ENCODE data around the gene PREX1.
"Not testable (repeated sequence)": the region's sequence is repeated elsewhere in the genome, so short reads cannot be mapped to it uniquely, and the experiment has no call there.

PREX1 gene

DNA sequence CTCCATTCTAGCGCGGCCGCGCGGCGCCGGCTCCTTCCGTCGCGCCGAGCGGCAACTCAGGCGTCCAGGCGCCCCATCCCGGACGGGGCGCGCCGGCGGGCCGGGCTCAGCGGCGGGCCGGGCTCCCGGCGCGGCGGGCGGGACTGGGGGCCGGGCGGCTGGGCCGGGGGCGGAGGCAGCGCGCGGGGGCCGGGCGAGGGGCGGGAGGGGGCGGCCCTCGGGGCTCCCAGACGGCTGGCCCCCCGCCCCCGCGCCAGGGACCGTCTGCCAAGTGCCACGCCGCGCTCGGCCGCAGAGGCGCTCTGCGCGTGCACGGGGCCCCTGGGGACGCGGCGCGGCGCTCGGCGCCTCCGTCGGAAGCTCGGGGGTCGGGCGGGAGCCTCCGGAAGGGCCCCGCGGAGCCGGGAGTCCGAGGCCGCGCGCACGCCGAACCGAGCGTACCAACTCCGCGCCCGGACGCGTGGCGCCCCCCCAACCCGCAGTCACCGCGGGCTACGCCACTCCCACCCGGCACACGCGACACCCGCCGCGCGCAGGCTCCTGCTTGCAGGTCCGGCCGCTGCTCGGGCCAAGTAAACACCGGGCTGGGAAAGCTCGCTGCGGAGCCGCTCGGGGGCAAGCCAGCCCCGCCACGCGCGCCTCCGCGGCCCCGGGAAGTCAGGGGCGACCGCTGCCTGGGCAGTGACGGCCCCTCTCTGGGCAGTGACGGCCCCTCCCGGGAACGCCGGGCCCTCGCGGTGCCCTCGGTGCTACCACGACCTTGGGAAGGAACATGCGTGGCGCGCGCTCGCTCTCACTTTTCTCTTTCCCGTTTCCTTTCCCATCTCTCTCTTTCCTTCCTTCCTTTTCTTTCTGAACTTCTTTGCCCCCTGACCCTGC lies at the start of gene PREX1:
TSS of gene PREX1 (minus strand) at position 145 of the 879 bp plus-strand sequence. CDS start at position 6, 139 bp downstream.
- peak; percentile 94 for DNase-seq (ENCODE audit: low read depth)
- TF ChIP-seq POLR2A (IDR thresholded peaks at IDR 0.05; ENCODE audit: extremely low read depth, insufficient read length) (peak; percentile 42), CTCF (IDR thresholded peaks at IDR 0.05; ENCODE audit: low read depth, low read length) (no peak), MAX (IDR thresholded peaks at IDR 0.05; ENCODE audit: low read depth, low read length) (peak; percentile 78), MYC (IDR thresholded peaks at IDR 0.05; ENCODE audit: low read depth, low read length) (peak; percentile 87)
- peak within 1 kb of the TSS; percentile 78 for H3K4me3 ChIP-seq (ENCODE audit: low read depth, low read length)

GRCh38 chr20:48877304-48877703 lies 49.5 kb upstream of the PREX1 start:
- DNase-seq (ENCODE audit: low read depth) = peak; percentile 66
- no peak overlapping the region for H3K4me3 ChIP-seq (ENCODE audit: low read depth, low read length)
- TF ChIP-seq CTCF (IDR thresholded peaks at IDR 0.05; ENCODE audit: low read depth, low read length) (peak; percentile 12), MAX (IDR thresholded peaks at IDR 0.05; ENCODE audit: low read depth, low read length) (no peak)

GRCh38 chr20:48875914-48876240 lies 48.1 kb upstream of the PREX1 start:
- H3K4me3 ChIP-seq (ENCODE audit: low read depth, low read length) = no peak overlapping the region
- TF ChIP-seq POLR2A (IDR thresholded peaks at IDR 0.05; ENCODE audit: extremely low read depth, insufficient read length) (no peak), CTCF (IDR thresholded peaks at IDR 0.05; ENCODE audit: low read depth, low read length) (no peak), MYC (IDR thresholded peaks at IDR 0.05; ENCODE audit: low read depth, low read length) (peak; percentile 78), MAX (IDR thresholded peaks at IDR 0.05; ENCODE audit: low read depth, low read length) (peak; percentile 79)
- DNase-seq (ENCODE audit: low read depth) = peak; percentile 94

DNA sequence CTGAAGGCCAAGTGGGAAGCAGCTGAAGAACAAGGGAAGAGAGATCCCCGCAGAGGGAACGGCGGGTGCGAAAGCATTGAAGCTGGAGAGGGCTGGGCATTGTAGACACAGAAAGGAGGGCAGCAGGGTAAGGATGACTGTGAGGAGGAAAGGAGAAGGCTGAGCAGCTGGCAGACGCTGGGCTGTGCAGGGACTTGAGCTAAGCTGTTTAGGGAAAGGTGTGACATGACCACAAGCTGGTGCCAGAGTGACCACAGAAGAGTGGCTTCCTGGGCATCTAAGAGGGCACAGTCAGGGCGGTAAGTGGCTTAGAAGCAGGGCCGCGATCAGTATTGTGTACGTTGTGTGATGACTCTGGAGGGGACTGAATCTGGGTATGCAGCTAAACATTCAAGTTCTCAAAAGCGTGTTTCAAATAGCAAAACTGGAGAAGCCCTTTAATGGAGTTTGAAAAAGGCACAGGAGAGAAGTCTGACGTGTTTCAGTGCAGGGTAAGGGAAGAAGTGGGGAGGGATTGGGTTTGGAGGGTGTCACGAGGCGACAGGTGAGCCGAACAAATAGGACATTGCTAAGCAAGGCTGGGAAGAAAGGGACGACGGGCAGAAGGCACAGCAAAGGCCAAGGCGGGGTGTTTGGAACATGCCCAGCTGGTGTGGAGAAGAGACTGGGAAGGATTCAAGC lies 47.6 kb upstream of the PREX1 start:
- H3K4me3 ChIP-seq (ENCODE audit: low read depth, low read length) = no peak overlapping the region
- no peak for TF ChIP-seq MAX (IDR thresholded peaks at IDR 0.05; ENCODE audit: low read depth, low read length)
- TF ChIP-seq POLR2A (IDR thresholded peaks at IDR 0.05; ENCODE audit: extremely low read depth, insufficient read length) = no peak
- no peak for TF ChIP-seq MYC (IDR thresholded peaks at IDR 0.05; ENCODE audit: low read depth, low read length)
- peak; percentile 37 for DNase-seq (ENCODE audit: low read depth)

DNA sequence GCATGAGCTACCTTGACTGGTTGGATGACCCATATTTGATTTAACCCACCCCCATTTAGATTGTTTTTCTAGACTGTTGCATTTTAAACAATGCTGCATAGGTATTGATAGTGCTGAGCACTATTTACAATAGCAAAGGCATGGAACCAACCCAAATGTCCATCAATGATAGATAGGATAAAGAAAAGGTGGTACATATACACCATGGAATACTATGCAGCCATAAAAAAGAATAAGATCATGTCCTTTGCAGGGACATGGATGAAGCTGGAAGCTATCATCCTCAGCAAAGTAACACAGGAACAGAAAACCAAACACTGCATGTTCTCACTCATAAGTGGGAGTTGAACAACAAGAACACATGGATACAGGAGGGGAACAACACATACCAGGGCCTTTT lies 41.6 kb upstream of the PREX1 start:
- not testable (repeated sequence) for DNase-seq (ENCODE audit: low read depth); H3K4me3 ChIP-seq (ENCODE audit: low read depth, low read length)

GRCh38 chr20:48866936-48867335 lies 39.1 kb upstream of the PREX1 start:
- no peak overlapping the region for H3K4me3 ChIP-seq (ENCODE audit: low read depth, low read length)
- DNase-seq (ENCODE audit: low read depth) = peak; percentile 58
- TF ChIP-seq MYC (IDR thresholded peaks at IDR 0.05; ENCODE audit: low read depth, low read length) (no peak), MAX (IDR thresholded peaks at IDR 0.05; ENCODE audit: low read depth, low read length) (no peak), CTCF (IDR thresholded peaks at IDR 0.05; ENCODE audit: low read depth, low read length) (no peak), POLR2A (IDR thresholded peaks at IDR 0.05; ENCODE audit: extremely low read depth, insufficient read length) (no peak)
